Ovary (tissue), 9 donors: ENCODE results near the gene HPCAL4. TPM values are rescaled to one million over a fixed set of nuclear protein-coding genes. Genes with fewer than 3 reads are reported as not detected.

ENCODE experiments used
- DNase-seq, 5 donors: peaks; one replicate each; pipeline ENCODE4 v3.0.0-alpha.2; 2019 to 2020
- H3K27ac ChIP-seq, 2 donors: fragments of 200-600 bp; one replicate each; pipeline versions ENCODE4 v1.5.1 to v1.8.0; 2019 to 2022
- H3K27me3 ChIP-seq: fragments of 200-600 bp; one replicate; pipeline ENCODE4 v1.8.0; 2022
- H3K36me3 ChIP-seq: fragments of 200-600 bp; sonication (generic); one replicate; pipeline ENCODE4 v1.5.1; 2019
- H3K4me1 ChIP-seq: one replicate; pipeline ENCODE4 v1.8.1; 2013; ENCODE audit warnings: mild to moderate bottlenecking, moderate library complexity; ENCODE audit not compliant: insufficient read depth
- H3K4me3 ChIP-seq: fragments of 200-600 bp; sonication (generic); one replicate; pipeline ENCODE4 v1.5.1; 2017
- H3K9me3 ChIP-seq, 2 donors: fragments of 200-600 bp in 1 of 2; sonication (generic) in 1 of 2; one replicate each; pipeline versions ENCODE4 v1.5.1 to v1.8.1; 2013 to 2019; ENCODE audit warnings: mild to moderate bottlenecking in 1 of 2, moderate library complexity in 1 of 2
- EP300 ChIP-seq: sonication (generic); formaldehyde crosslinking; IDR thresholded peaks from one replicate; pipeline ENCODE4 v1.6.1; 2017; ENCODE audit warnings: antibody characterized with exemption
- POLR2A ChIP-seq: fragments of 450-650 bp; IDR thresholded peaks from one replicate; pipeline ENCODE4 v1.6.1; 2017; ENCODE audit warnings: antibody characterized with exemption, mild to moderate bottlenecking, moderate library complexity
- WGBS, 3 donors: extraction: QIAGEN DNeasy Blood & Tissue Kit in 1 of 3; methylation state at CpG; one replicate each; pipeline versions ENCODE4 v1.1.5 to v1.1.7; 2013 to 2017; 5-methylcytosine and 5-hydroxymethylcytosine counted together
- intact Hi-C, 4 donors: fragments of 100-400 bp; cut with DNase I; formaldehyde crosslinking; loops; one replicate each; pipeline versions ENCODE4 v1.11.0 to v1.15.1; 2022 to 2023
- polyA plus RNA-seq, 2 donors: library from polyadenylated mRNA; stranded (reverse); fragments of 200-250 nt in 1 of 2; fragments of 350-450 nt in 1 of 2; fragmentation: Illumina TruSeq in 1 of 2; extraction: RNeasy Lipid Tissue Mini Kit (QIAGEN cat#74804) in 1 of 2; gene quantifications; one replicate each; pipeline ENCODE4 v1.2.3, GENCODE V29; 2013 to 2014
- total RNA-seq, 7 donors: library from RNA; depleted of rRNA in 2 of 7; stranded (reverse); fragments of >200 nt in 2 of 7; fragmentation: NEBNext Ultra II Directional in 3 of 7; extraction: Animal tissue kit (Norgen Biotek cat#: 25700) in 3 of 7; gene quantifications; one replicate each; pipeline versions ENCODE4 v1.1.0 to v1.2.4, GENCODE V29; 2016 to 2023
- TF ChIP-seq, protein P1 (sequence below), 3 donors: fragments of 450-650 bp in 2 of 3; fragments of 200-600 bp in 1 of 3; IDR thresholded peaks; one replicate each; pipeline versions ENCODE4 v1.5.1 to v1.8.0; 2016 to 2022; ENCODE audit warnings: antibody characterized with exemption in 3 of 3, mild to moderate bottlenecking in 1 of 3
- donor health status: DM: no; HTN: no; CAD: no; lungs with moderate emphysema.
- donor health status: DM: no; HTN: no; CAD: no.
- donor health status: Bipolar disorder and iron deficiency.
- donor health status: DM: yes; HTN: yes; CAD: no.
- donor health status: DM: no; HTN: no; CAD: no.
- donor health status: DM: yes; HTN: yes; CAD: no.

Gene HPCAL4
- total and polyA plus RNA-seq, 9 donors, result 0.88 to 11.1 (median 3.1) TPM

DNA sequence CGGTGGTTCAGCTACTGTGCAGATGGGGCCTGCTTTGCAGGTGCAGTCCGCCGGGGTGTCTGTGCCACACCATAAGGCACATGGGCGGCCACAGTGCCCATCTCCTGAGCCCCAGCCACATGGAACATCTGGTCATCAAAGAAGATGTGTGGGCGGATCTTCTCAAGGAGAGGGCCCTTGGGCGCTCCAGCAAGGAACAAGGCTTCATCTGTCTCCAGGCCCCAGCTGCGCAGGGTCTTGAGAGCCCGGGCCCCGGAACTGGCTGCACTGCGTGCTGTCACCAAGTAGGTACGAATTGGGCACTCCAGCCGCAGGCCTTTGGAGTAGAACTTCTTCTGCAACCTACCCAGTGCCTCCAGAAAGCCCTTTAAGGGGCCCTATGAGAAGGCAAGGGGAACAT is 32.1 kb downstream of the HPCAL4 start:
- H3K4me1 ChIP-seq, result peaks cover 2% of the 10 kb centered on the region
- WGBS, 3 donors, result 94 to 95% (median 94%) methylated on average over 8 to 12 of the region's 12 CpGs
- TF ChIP-seq EP300 (no peak), POLR2A (no peak)
- TF ChIP-seq, protein P1, sequence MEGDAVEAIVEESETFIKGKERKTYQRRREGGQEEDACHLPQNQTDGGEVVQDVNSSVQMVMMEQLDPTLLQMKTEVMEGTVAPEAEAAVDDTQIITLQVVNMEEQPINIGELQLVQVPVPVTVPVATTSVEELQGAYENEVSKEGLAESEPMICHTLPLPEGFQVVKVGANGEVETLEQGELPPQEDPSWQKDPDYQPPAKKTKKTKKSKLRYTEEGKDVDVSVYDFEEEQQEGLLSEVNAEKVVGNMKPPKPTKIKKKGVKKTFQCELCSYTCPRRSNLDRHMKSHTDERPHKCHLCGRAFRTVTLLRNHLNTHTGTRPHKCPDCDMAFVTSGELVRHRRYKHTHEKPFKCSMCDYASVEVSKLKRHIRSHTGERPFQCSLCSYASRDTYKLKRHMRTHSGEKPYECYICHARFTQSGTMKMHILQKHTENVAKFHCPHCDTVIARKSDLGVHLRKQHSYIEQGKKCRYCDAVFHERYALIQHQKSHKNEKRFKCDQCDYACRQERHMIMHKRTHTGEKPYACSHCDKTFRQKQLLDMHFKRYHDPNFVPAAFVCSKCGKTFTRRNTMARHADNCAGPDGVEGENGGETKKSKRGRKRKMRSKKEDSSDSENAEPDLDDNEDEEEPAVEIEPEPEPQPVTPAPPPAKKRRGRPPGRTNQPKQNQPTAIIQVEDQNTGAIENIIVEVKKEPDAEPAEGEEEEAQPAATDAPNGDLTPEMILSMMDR (IDR thresholded peaks at IDR 0.05), result no peak
- H3K27me3 ChIP-seq, result no peaks in the 10 kb centered on the region
- H3K4me3 ChIP-seq, result no peak overlapping the region
- H3K27ac ChIP-seq, result no peak overlapping the region
- no peaks in the 10 kb centered on the region for H3K9me3 ChIP-seq
- DNase-seq, result no peak
- intact Hi-C loops, result no loop called here
- no peaks in the 10 kb centered on the region for H3K36me3 ChIP-seq

DNA sequence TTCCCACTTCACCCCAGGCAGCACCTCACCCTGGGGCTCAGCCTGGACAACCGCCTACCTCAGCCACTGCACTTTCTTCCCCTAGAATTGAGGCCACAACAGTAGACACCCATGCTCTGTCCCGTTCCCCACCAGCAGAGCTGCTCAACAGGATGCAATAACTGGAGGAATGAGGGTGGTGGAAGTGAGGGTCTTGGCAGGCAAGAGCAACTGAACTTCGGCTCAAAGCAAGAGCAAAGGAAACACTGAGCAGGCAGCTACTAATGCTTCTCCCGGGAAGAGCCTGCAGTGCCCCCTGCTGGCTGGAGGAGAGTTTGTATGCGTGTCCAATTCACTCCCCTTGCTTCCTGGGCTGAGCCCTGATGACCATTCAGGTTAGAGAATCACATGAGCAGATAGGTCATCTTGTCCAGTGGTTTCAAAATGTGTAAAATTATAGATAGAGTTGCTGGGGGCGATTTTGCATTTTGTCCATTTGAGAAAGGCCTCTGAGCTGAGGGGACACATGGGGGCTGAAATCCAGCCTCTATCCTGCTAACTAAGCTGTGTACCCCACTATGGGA is 33.2 kb downstream of the HPCAL4 start:
- no peak for TF ChIP-seq EP300
- TF ChIP-seq, protein P1 (IDR thresholded peaks at IDR 0.05), result peak; percentile 29 to 55 (median 39)
- Histone ChIP-seq H3K36me3 (no peaks in the 10 kb centered on the region), H3K9me3 (no peaks in the 10 kb centered on the region), H3K27me3 (no peaks in the 10 kb centered on the region), H3K4me3 (no peak overlapping the region), H3K4me1 (peaks cover 2% of the 10 kb centered on the region), H3K27ac (no peak overlapping the region)
- intact Hi-C loops, result loop anchor here in 1 of 4 donors (2.0 kb wide), 1 partner anchor 51 kb away; no protein-coding TSS in a partner anchor
- 21 to 31% (median 26%) methylated on average over 6 of the region's 6 CpGs for WGBS, 3 donors
- DNase-seq, result peak; percentile 42 to 81 (median 65)

DNA sequence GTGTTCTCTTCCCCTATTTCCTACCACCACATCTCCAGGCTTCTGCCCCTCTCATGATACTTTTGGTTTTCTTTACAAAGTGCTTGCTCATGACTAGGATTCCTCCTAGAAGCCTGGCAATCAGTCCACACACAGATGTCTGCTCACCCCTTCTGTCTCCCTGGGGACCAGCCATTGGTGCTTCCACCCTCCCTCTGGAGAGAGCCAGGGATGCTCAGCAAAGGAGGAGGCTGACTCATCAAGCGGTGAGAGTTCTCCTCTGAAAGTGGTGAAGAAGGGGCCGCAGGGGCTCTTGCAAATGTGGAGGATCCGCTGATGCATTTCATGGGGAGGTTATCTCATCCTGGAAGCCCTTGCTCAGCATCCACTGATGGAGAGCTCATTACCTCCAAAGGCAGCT is 33.8 kb downstream of the HPCAL4 start:
- no peaks in the 10 kb centered on the region for H3K27me3 ChIP-seq
- H3K4me3 ChIP-seq, result no peak overlapping the region
- 83 to 89% (median 87%) methylated on average over 3 of the region's 3 CpGs for WGBS, 3 donors
- H3K27ac ChIP-seq, result no peak overlapping the region
- peaks cover 2% of the 10 kb centered on the region for H3K4me1 ChIP-seq
- intact Hi-C loops, result loop anchor here in 1 of 4 donors (2.0 kb wide), 1 partner anchor 51 kb away; no protein-coding TSS in a partner anchor
- no peak for DNase-seq
- H3K36me3 ChIP-seq, result no peaks in the 10 kb centered on the region
- no peaks in the 10 kb centered on the region for H3K9me3 ChIP-seq
- TF ChIP-seq, protein P1 (IDR thresholded peaks at IDR 0.05), result no peak
- TF ChIP-seq POLR2A (no peak), EP300 (no peak)

DNA sequence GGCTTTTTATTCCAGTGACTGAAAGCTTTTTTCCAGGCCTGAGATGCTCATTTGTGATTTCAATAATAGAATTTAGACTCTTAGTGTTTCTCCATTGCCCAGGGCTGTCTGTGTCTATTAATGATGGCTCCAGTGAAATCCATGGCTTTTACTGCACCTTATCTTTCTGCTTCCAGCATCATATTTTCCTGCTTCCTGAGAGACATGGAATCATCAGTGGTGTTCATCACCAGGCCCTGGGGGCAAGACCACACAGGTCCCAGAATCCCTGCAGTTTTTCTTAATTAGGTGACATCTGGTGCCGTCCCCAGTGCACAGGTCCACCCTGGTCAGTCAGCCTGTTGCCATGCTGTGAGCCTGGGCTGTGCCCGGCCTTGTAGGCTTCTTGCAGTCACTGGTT is 34.8 kb downstream of the HPCAL4 start:
- Histone ChIP-seq H3K4me1 (peaks cover 2% of the 10 kb centered on the region), H3K36me3 (no peaks in the 10 kb centered on the region), H3K4me3 (no peak overlapping the region), H3K27ac (no peak overlapping the region), H3K27me3 (no peaks in the 10 kb centered on the region), H3K9me3 (no peaks in the 10 kb centered on the region)
- TF ChIP-seq POLR2A, result no peak
- TF ChIP-seq, protein P1 (IDR thresholded peaks at IDR 0.05), result no peak
- no peak for TF ChIP-seq EP300
- 92 to 94% (median 93%) methylated on average over 2 of the region's 2 CpGs for WGBS, 3 donors
- DNase-seq, result no peak
- intact Hi-C loops, result loop anchor here in 1 of 4 donors (2.0 kb wide), 1 partner anchor 50 kb away; no protein-coding TSS in a partner anchor
